K562 (cell line): Measurements from ENCODE around the gene RASGRP2. TPM values are rescaled to one million over a fixed set of nuclear protein-coding genes. Genes with fewer than 3 reads are reported as not detected.

Source experiments
- ATAC-seq: fragments of 200-7000 bp; cut with Tn5 transposase; 3 replicates; pipeline ENCODE4 v1.9.1; 2020; ENCODE audit warnings: moderate library complexity
- BruUV-seq: library from RNA; stranded (reverse); fragments of 400-500 nt; replicated peaks from 2 replicates; lab custom pipeline; 2021; lab: Mats Ljungman, UMichigan
- CTCF ChIA-PET: fragments of 300-600 bp; formaldehyde crosslinking; extraction: SDS; loops from one replicate; lab custom pipeline; 2021; ENCODE audit warnings: low intra/inter-chr PET ratio; lab: Yijun Ruan, JAX
- POLR2A ChIA-PET: fragments of 300-600, 350-650 bp; sonication (Branson Sonifier 250); formaldehyde crosslinking; extraction: SDS; loops from one replicate; lab custom pipeline; 2021; ENCODE audit warnings: antibody characterized with exemption, inconsistent platforms; lab: Yijun Ruan, JAX
- DNase-seq, 4 experiments: peaks; one replicate each; pipeline versions ENCODE4 v3.0.0 to v3.0.0-alpha.2; 2011 to 2018; ENCODE audit warnings: low spot score in 3 of 4, mixed read lengths in 3 of 4; ENCODE audit errors: extremely low read depth in 1 of 4
- FAIRE-seq: peaks from 2 replicates; lab custom pipeline; 2011; peaks lifted over from hg19 to GRCh38; lab: Jason Lieb, UNC
- H2AFZ ChIP-seq: 2 replicates; pipeline ENCODE4 v1.6.0; 2011; ENCODE audit warnings: low read depth, low read length, control low read depth, inconsistent platforms
- H3K27ac ChIP-seq: fragments of 200-600 bp; 3 replicates; pipeline ENCODE4 v1.8.0; 2011; ENCODE audit warnings: low read depth, mild to moderate bottlenecking, control low read depth, inconsistent platforms, low read length, moderate library complexity, mixed read lengths; ENCODE audit errors: extremely low read depth
- H3K27me3 ChIP-seq, 2 experiments: fragments of 300-600 bp in 1 of 2; 2 replicates in 1 of 2; 3 replicates in 1 of 2; pipeline versions ENCODE4 v1.6.0 to v1.8.0; 2011; ENCODE audit warnings: inconsistent platforms in 2 of 2, low read length in 2 of 2, mild to moderate bottlenecking in 1 of 2, mixed read lengths in 1 of 2, moderate library complexity in 1 of 2; ENCODE audit not compliant: control insufficient read depth in 2 of 2, insufficient read depth in 2 of 2
- H3K36me3 ChIP-seq: fragments of 300-600 bp; 3 replicates; pipeline ENCODE4 v1.8.0; 2011; ENCODE audit warnings: mild to moderate bottlenecking, low read length, inconsistent platforms; ENCODE audit not compliant: control insufficient read depth, insufficient read depth
- H3K4me1 ChIP-seq, 2 experiments: fragments of 200-600 bp in 1 of 2; replicated peaks in 1 of 2; 2 replicates in 1 of 2; 3 replicates in 1 of 2; pipeline versions ENCODE4 v1.5.1 to v1.8.0; 2011; ENCODE audit warnings: inconsistent platforms in 2 of 2, low read length in 2 of 2, mild to moderate bottlenecking in 1 of 2, mixed read lengths in 1 of 2, moderate library complexity in 1 of 2; ENCODE audit not compliant: control insufficient read depth in 2 of 2, insufficient read depth in 2 of 2
- H3K4me2 ChIP-seq: 2 replicates; pipeline ENCODE4 v1.6.1; 2011; ENCODE audit warnings: low read length, control low read depth, inconsistent platforms, mixed read lengths; ENCODE audit not compliant: insufficient read depth
- H3K4me3 ChIP-seq: fragments of 200-600 bp; sonication (generic), shearing (Covaris generic); 2 replicates; pipeline ENCODE4 v1.5.1; 2016; ENCODE audit warnings: control low read depth, inconsistent platforms
- H3K79me2 ChIP-seq: fragments of 200-600 bp; 3 replicates; pipeline ENCODE4 v1.8.0; 2011; ENCODE audit warnings: low read length, inconsistent platforms; ENCODE audit not compliant: control insufficient read depth, insufficient read depth
- H3K9ac ChIP-seq, 2 experiments: 2 replicates each; pipeline versions ENCODE4 v1.6.0 to v1.6.1; 2011; ENCODE audit warnings: low read depth in 2 of 2, low read length in 2 of 2, control low read depth in 1 of 2, inconsistent platforms in 1 of 2, mild to moderate bottlenecking in 1 of 2, mixed read lengths in 1 of 2; ENCODE audit not compliant: insufficient read depth in 1 of 2
- H3K9me1 ChIP-seq: one replicate; pipeline ENCODE4 v1.6.0; 2011; ENCODE audit warnings: inconsistent platforms, mild to moderate bottlenecking, low read length, moderate library complexity; ENCODE audit not compliant: control insufficient read depth, insufficient read depth
- H3K9me3 ChIP-seq: replicated peaks from 2 replicates; pipeline ENCODE4 v1.5.1; 2011; ENCODE audit warnings: low read depth, low read length, inconsistent platforms; ENCODE audit not compliant: control insufficient read depth, insufficient read depth
- H4K20me1 ChIP-seq: replicated peaks from 2 replicates; pipeline ENCODE4 v1.6.1; 2011; ENCODE audit warnings: low read length, inconsistent platforms, mixed read lengths; ENCODE audit not compliant: control insufficient read depth, insufficient read depth
- ATF1 ChIP-seq, 2 experiments: fragments of 450-650 bp in 1 of 2; IDR thresholded peaks; 2 replicates each; pipeline ENCODE4 v1.6.1; 2016; ENCODE audit warnings: missing compliant biosample characterization in 1 of 2, missing genetic modification characterization in 1 of 2
- BRF1 ChIP-seq: IDR thresholded peaks from 3 replicates; pipeline ENCODE4 v1.6.1; 2011; ENCODE audit warnings: borderline replicate concordance, mild to moderate bottlenecking; ENCODE audit not compliant: insufficient read length; ENCODE audit errors: extremely low read depth
- CTBP1 ChIP-seq: fragments of 450-650 bp; IDR thresholded peaks from 2 replicates; pipeline ENCODE4 v1.6.1; 2016; ENCODE audit warnings: borderline replicate concordance
- CTCFL ChIP-seq: IDR thresholded peaks from 2 replicates; pipeline ENCODE4 v1.6.1; 2011; ENCODE audit warnings: borderline replicate concordance, low read depth, mild to moderate bottlenecking, moderate library complexity, low read length; ENCODE audit not compliant: insufficient read depth, poor library complexity, severe bottlenecking
- CXXC5 ChIP-seq: fragments of 250-450 bp; sonication (Bioruptor Pico); IDR thresholded peaks from 2 replicates; pipeline ENCODE4 v1.8.0; 2022; ENCODE audit warnings: inconsistent platforms, mild to moderate bottlenecking, moderate library complexity
- HNRNPK ChIP-seq: fragments of 200-400 bp; formaldehyde crosslinking; IDR thresholded peaks from one replicate; pipeline ENCODE4 v1.6.1; 2018; ENCODE audit warnings: mild to moderate bottlenecking, low read depth, low read length; ENCODE audit not compliant: poor library complexity, severe bottlenecking
- L3MBTL2 ChIP-seq: fragments of 450-650 bp; IDR thresholded peaks from 2 replicates; pipeline ENCODE4 v1.6.1; 2016; ENCODE audit warnings: mild to moderate bottlenecking, moderate library complexity
- OTX1 ChIP-seq: fragments of 450-650 bp; formaldehyde crosslinking; IDR thresholded peaks from 2 replicates; pipeline ENCODE4 v1.4.0; 2022; ENCODE audit warnings: mild to moderate bottlenecking
- SP2 ChIP-seq: IDR thresholded peaks from 2 replicates; pipeline ENCODE4 v1.6.1; 2011; ENCODE audit warnings: mild to moderate bottlenecking, low read depth, low read length, moderate library complexity; ENCODE audit not compliant: poor library complexity, severe bottlenecking; ENCODE audit errors: extremely low read depth
- XRCC5 ChIP-seq: fragments of 200-400 bp; formaldehyde crosslinking; IDR thresholded peaks from 2 replicates; pipeline ENCODE4 v1.6.1; 2017; ENCODE audit warnings: low read depth, mild to moderate bottlenecking, low read length
- WGBS: fragments of 100-300 bp; shearing (Covaris generic); methylation state at CpG from one replicate; pipeline ENCODE4 v1.1.6; 2016; ENCODE audit warnings: low coverage, mixed read lengths; ENCODE audit not compliant: insufficient coverage; ENCODE audit errors: missing lambda C conversion rate; 5-methylcytosine and 5-hydroxymethylcytosine counted together
- in situ Hi-C: fragments of 300-500 bp; cut with MboI; formaldehyde crosslinking; loops from 4 replicates; pipeline ENCODE4 v1.15.0; 2018; ENCODE audit warnings: inconsistent platforms, mixed read lengths
- intact Hi-C: fragments of 100-400 bp; cut with micrococcal nuclease; formaldehyde crosslinking; loops from 2 replicates; pipeline ENCODE4 v1.14.2; 2022
- polyA plus RNA-seq, 8 experiments: library from polyadenylated mRNA; depleted of rRNA in 4 of 8; stranded (reverse) in 5 of 8; unstranded in 3 of 8; fragments of >200 nt; fragmentation: Nextera tagmentation in 2 of 8; fragmentation: Illumina TruSeq in 1 of 8; extraction: Ambion mirVana in 2 of 8; extraction: Trizol in 1 of 8; gene quantifications; 2 replicates each; pipeline versions ENCODE4 v1.2.1 to v1.2.3, GENCODE V29; 2011 to 2014; ENCODE audit warnings: inconsistent platforms in 1 of 8, missing spikeins in 1 of 8
- total RNA-seq, 7 experiments: library from RNA; depleted of rRNA in 6 of 7; stranded (reverse); fragments of >200 nt in 6 of 7; fragmentation: Illumina TruSeq in 2 of 7; extraction: Trizol in 2 of 7; gene quantifications; 2 replicates each; pipeline versions ENCODE4 v1.2.1 to v1.2.3, GENCODE V29; 2011 to 2021; ENCODE audit warnings: low replicate concordance in 1 of 7

RASGRP2 gene
- total and polyA plus RNA-seq, 9 of the 15 experiments (the other 6 are each of a cell fraction or from before 2014, with no cell fraction given) = 0.87 to 22.7 (median 5.5) TPM

- Histone ChIP-seq H3K4me1 (peaks cover 0 to 25% of the 10 kb centered on the region in 2 experiments; a peak in 3 of 5 replicates), H3K9me3 (no peaks in the 10 kb centered on the region), H3K27me3 (peaks cover 7 to 27% of the 10 kb centered on the region in 2 experiments; a peak in 4 of 5 replicates), H3K4me3 (peak within 1 kb of the TSS; percentile 68), H2AFZ (peak within 1 kb of the TSS; percentile 97), H3K79me2 (no peaks in the 10 kb centered on the region), H3K9me1 (no peaks in the 10 kb centered on the region), H3K9ac (peak within 1 kb of the TSS in 1 of 2 experiments; percentile 85; a peak in 2 of 4 replicates), H3K4me2 (peak within 1 kb of the TSS; percentile 79), H4K20me1 (peaks cover 15% of the 10 kb centered on the region), H3K27ac (no peak within 1 kb of the TSS), H3K36me3 (no peaks in the 10 kb centered on the region)
- intact Hi-C loops (loop anchor here (1.0 to 10.0 kb wide), 2 partner anchors 35 to 69 kb away; no protein-coding TSS in a partner anchor), in situ Hi-C loops (no loop called here)
- POLR2A ChIA-PET = interaction anchor here (0.6 kb wide), 1 partner anchor 274 kb away, joined by 3 read pairs; no protein-coding TSS in a partner anchor
- 4% methylated on average over 30 of the region's 66 CpGs for WGBS
- peak; percentile 90 to 95 (median 94) for DNase-seq
- CTCF ChIA-PET = interaction anchor here (0.8 to 1.1 kb wide), 3 partner anchors 34 to 72 kb away, joined by 3 to 4 read pairs (median 3); no protein-coding TSS in a partner anchor
- no TSS peak for BruUV-seq
- FAIRE-seq = peak; percentile 76
- ATAC-seq = peak; percentile 99
- 0 out of 2 replicates have a peak, but pooled peaks have one; percentile 24 for TF ChIP-seq XRCC5
- TF ChIP-seq CTBP1 = peak; percentile 98
- peak; percentile 80 for TF ChIP-seq SP2
- no peak for TF ChIP-seq BRF1
- TF ChIP-seq HNRNPK = peak; percentile 16
- TF ChIP-seq L3MBTL2 = 0 out of 2 replicates have a peak, but pooled peaks have one; percentile 43
- peak; percentile 45; the same call in 1 of the 2 replicates for TF ChIP-seq CXXC5 (CRISPR knock-in tag)
- peak; percentile 55 for TF ChIP-seq CTCFL
- TF ChIP-seq OTX1 (CRISPR knock-in tag) = 0 out of 2 replicates have a peak, but pooled peaks have one; percentile 25
- no peak for TF ChIP-seq ATF1 (CRISPR knock-in tag; IDR thresholded peaks at IDR 0.05)
- TF ChIP-seq ATF1 (tag; IDR thresholded peaks at IDR 0.05) = peak; percentile 64
Observed at GRCh38 chr11:64723117-64723906, 20.6 kb downstream of the RASGRP2 start, which contains the start of gene NRXN2. Gene NRXN2 (minus strand): TSS chr11:64723197. CDS start chr11:64713699, 9,498 bp downstream.
